K562 (cell line): ENCODE data around the gene SEMA6B.

Experiments used
- EZH2 ChIP-seq: IDR thresholded peaks from 2 replicates; pipeline ENCODE4 v1.6.1; 2012; ENCODE audit warnings: low read depth, mild to moderate bottlenecking, inconsistent platforms, low read length, borderline replicate concordance
- PRPF4 ChIP-seq: fragments of 200-400 bp; formaldehyde crosslinking; IDR thresholded peaks from one replicate; pipeline ENCODE4 v1.6.1; 2017; ENCODE audit warnings: low read length, low read depth, mild to moderate bottlenecking; ENCODE audit not compliant: insufficient read depth, poor library complexity, severe bottlenecking

DNA sequence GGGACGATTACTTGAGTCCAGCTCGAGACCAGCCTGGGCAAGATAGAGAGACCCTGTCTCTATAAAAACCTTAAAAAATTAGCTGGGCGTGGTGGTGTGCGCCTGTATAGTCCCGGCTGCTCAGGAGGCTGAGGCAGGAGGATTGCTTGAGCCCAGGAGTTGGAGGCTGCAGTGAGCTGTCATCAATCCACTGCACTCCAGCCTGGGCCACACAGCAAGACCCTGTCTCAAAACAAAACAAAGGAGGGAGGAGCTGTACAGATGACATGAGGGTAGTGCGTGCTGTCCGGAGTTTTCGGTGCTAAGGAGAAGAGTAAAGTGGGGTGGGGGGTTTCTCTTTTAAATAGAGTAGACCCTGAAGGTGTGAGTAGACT, 64.8 kb downstream of the SEMA6B start:
- TF ChIP-seq PRPF4 (no peak), EZH2 (no peak)
